Activated CD4-positive, alpha-beta T cell treated with anti-CD3 and anti-CD28 coated beads for 4 hours (primary cell): ENCODE measurements around the gene SNX10.

ENCODE experiments used
- DNase-seq, 2 donors: peaks; one replicate each; pipeline ENCODE4 v3.0.0-alpha.2; 2020

Gene SNX10

GRCh38 chr7:26337232-26337865, 45.7 kb downstream of the SNX10 start:
- DNase-seq: no peak

- no peak for DNase-seq
Measured at GRCh38 chr7:26340476-26341018, 48.9 kb downstream of the SNX10 start.

GRCh38 chr7:26343320-26343832, 51.7 kb downstream of the SNX10 start:
- no peak for DNase-seq

- no peak for DNase-seq
Measured at GRCh38 chr7:26343837-26344236, 52.2 kb downstream of the SNX10 start.

- no peak for DNase-seq
Measured at GRCh38 chr7:26345202-26345601, 53.5 kb downstream of the SNX10 start.

- no peak for DNase-seq
Measured at GRCh38 chr7:26345837-26346236, 54.2 kb downstream of the SNX10 start.

- DNase-seq: no peak
Measured at GRCh38 chr7:26346611-26347203, 55.0 kb downstream of the SNX10 start.

- DNase-seq: no peak
Measured at GRCh38 chr7:26348234-26348851, 56.7 kb downstream of the SNX10 start.

- no peak for DNase-seq
Measured at GRCh38 chr7:26349005-26349915, 57.6 kb downstream of the SNX10 start.

GRCh38 chr7:26351171-26351570, 59.5 kb downstream of the SNX10 start:
- no peak for DNase-seq

- DNase-seq: no peak
Measured at GRCh38 chr7:26356229-26356628, 64.6 kb downstream of the SNX10 start.

- DNase-seq: no peak
Measured at GRCh38 chr7:26356929-26357798, 65.5 kb downstream of the SNX10 start.

- no peak for DNase-seq
Measured at GRCh38 chr7:26357799-26358151, 66.1 kb downstream of the SNX10 start.

- no peak for DNase-seq
Measured at GRCh38 chr7:26360650-26361049, 69.0 kb downstream of the SNX10 start.

- no peak for DNase-seq
Measured at GRCh38 chr7:26361637-26362036, 70.0 kb downstream of the SNX10 start.

- no peak for DNase-seq
Measured at GRCh38 chr7:26363465-26363864, 71.8 kb downstream of the SNX10 start.

GRCh38 chr7:26365077-26365900, 73.6 kb downstream of the SNX10 start:
- peak; percentile 34 to 62 for DNase-seq

GRCh38 chr7:26365901-26366275, 74.2 kb downstream of the SNX10 start:
- no peak for DNase-seq

- no peak for DNase-seq
Measured at GRCh38 chr7:26367219-26367711, 75.6 kb downstream of the SNX10 start.

GRCh38 chr7:26368542-26368941, 76.9 kb downstream of the SNX10 start:
- no peak for DNase-seq

GRCh38 chr7:26369593-26369992, 77.9 kb downstream of the SNX10 start:
- DNase-seq: peak; percentile 16 to 51
